ENCODE data around the gene ARGFX.

ARGFX gene

GRCh38 chr3:121567649-121568048 is at the start of gene ARGFX:
ARGFX (plus strand) TSS chr3:121567949; CDS start chr3:121570714, 2,765 bp downstream.
- no peaks in the 10 kb centered on the region for H3F3A ChIP-seq (ENCODE audit: insufficient read depth)

DNA sequence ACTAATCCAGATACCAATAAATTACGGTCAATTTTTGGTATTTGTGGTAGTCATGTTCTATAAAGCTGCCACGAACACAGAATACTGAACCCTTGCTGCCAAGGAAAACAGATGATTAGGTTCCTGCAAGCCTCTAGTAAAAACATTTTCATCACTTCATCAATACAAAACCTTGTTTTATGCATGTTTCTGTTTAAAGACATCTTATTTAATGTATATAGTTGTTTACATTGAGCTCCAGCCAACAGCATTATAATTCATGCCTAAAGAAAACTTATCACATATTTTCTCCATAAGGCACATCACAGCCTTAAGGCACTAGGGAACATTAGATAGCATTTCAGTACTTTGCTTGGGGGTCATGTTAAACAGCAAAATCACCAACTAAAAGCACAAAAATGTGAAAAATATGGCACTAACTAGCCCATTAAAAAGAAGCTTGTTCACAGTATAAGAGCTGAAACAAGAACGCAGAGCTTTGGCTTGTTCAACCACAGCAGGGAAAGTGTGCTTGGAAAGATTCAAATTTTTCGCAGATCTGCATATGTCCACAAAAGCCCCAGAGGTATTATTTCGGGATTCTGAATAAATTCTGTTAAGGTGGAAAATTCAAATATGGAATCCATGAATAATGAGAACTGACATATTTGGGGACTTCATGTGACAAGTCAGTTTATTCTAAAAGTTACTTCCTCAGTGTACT is 49.6 kb upstream of the ARGFX start:
- no peaks in the 10 kb centered on the region for H4K20me1 ChIP-seq (ENCODE audit: low read depth, low read length)
- H3K27me3 ChIP-seq (ENCODE audit: low read length): no peaks in the 10 kb centered on the region
- no peak overlapping the region for H2AFZ ChIP-seq (ENCODE audit: low read depth, low read length, severe bottlenecking)
- peaks cover 37% of the 10 kb centered on the region for H3K79me2 ChIP-seq (ENCODE audit: insufficient read depth, low read length)
- H3K9me3 ChIP-seq (ENCODE audit: insufficient read depth, low read length): no peaks in the 10 kb centered on the region
- no peaks in the 10 kb centered on the region; the same call in 1 of the 2 replicates for H3F3A ChIP-seq (ENCODE audit: insufficient read depth)
- H3K9ac ChIP-seq (ENCODE audit: low read length): no peak overlapping the region
- no peak overlapping the region for H3K4me2 ChIP-seq (ENCODE audit: low read depth, low read length, poor library complexity, severe bottlenecking)
- no peak overlapping the region for H3K4me3 ChIP-seq (ENCODE audit: insufficient read depth, low read length, poor library complexity, severe bottlenecking)
- H3K36me3 ChIP-seq (ENCODE audit: low read length): peaks cover 48% of the 10 kb centered on the region
- H3K27ac ChIP-seq (ENCODE audit: low read depth, low read length): no peak overlapping the region
- TF ChIP-seq EZH2phosphoT487 (conservative IDR thresholded peaks at IDR 0.05; ENCODE audit: low read length) (no peak), CTCF (IDR thresholded peaks at IDR 0.05; ENCODE audit: insufficient read depth, low read length, poor library complexity, severe bottlenecking) (no peak)
- no peaks in the 10 kb centered on the region for H3K9me2 ChIP-seq (replicated peaks; ENCODE audit: insufficient read depth, low read length)

More at GRCh38 chr3:121567649-121568048, at the start of gene ARGFX:
- no peaks in the 10 kb centered on the region for H3K79me2 ChIP-seq (ENCODE audit: insufficient read depth, low read length)
- H3K4me2 ChIP-seq (ENCODE audit: low read depth, low read length, poor library complexity, severe bottlenecking): no peak within 1 kb of the TSS
- no peaks in the 10 kb centered on the region for H3K9me3 ChIP-seq (ENCODE audit: insufficient read depth, low read length)
- no peak within 1 kb of the TSS for H3K9ac ChIP-seq (ENCODE audit: low read length)
- no peak within 1 kb of the TSS for H3K4me3 ChIP-seq (ENCODE audit: insufficient read depth, low read length, poor library complexity, severe bottlenecking)
- H3K9me2 ChIP-seq (replicated peaks; ENCODE audit: insufficient read depth, low read length): no peaks in the 10 kb centered on the region
- H2AFZ ChIP-seq (ENCODE audit: low read depth, low read length, severe bottlenecking): no peak within 1 kb of the TSS
- no peaks in the 10 kb centered on the region for H3K27me3 ChIP-seq (ENCODE audit: low read length)
- TF ChIP-seq CTCF (IDR thresholded peaks at IDR 0.05; ENCODE audit: insufficient read depth, low read length, poor library complexity, severe bottlenecking): no peak
- no peak for TF ChIP-seq EZH2phosphoT487 (conservative IDR thresholded peaks at IDR 0.05; ENCODE audit: low read length)
- H4K20me1 ChIP-seq (ENCODE audit: low read depth, low read length): no peaks in the 10 kb centered on the region
- no peak within 1 kb of the TSS for H3K27ac ChIP-seq (ENCODE audit: low read depth, low read length)
- no peaks in the 10 kb centered on the region for H3K36me3 ChIP-seq (ENCODE audit: low read length)

DNA sequence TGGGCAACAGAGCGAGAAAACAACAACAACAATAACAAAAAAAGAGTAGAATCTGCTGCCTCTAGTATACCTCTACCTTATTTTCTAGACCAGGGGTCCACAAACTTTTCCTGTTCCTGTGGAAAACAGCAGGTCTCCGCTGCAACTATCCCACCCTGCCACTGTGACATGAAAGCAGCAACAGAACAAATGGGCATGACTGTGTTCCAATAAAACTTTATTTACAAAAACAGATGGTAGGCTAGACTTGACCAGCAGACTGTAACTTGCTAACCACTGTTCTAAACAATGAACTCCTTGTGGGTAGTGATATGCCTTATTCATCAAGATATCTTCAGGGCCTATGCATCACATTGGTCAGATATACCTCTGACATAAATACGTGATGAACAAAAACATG is 47.2 kb upstream of the ARGFX start:
- Histone ChIP-seq H3K4me3 (ENCODE audit: insufficient read depth, low read length, poor library complexity, severe bottlenecking) (no peak overlapping the region), H3K9me3 (ENCODE audit: insufficient read depth, low read length) (no peaks in the 10 kb centered on the region), H4K20me1 (ENCODE audit: low read depth, low read length) (no peaks in the 10 kb centered on the region), H3K4me2 (ENCODE audit: low read depth, low read length, poor library complexity, severe bottlenecking) (no peak overlapping the region), H3F3A (ENCODE audit: insufficient read depth) (no peaks in the 10 kb centered on the region; the same call in 1 of the 2 replicates), H3K36me3 (ENCODE audit: low read length) (peaks cover 55% of the 10 kb centered on the region), H3K27me3 (ENCODE audit: low read length) (no peaks in the 10 kb centered on the region), H3K79me2 (ENCODE audit: insufficient read depth, low read length) (peaks cover 22% of the 10 kb centered on the region), H2AFZ (ENCODE audit: low read depth, low read length, severe bottlenecking) (no peak overlapping the region), H3K9ac (ENCODE audit: low read length) (no peak overlapping the region), H3K27ac (ENCODE audit: low read depth, low read length) (no peak overlapping the region), H3K9me2 (replicated peaks; ENCODE audit: insufficient read depth, low read length) (no peaks in the 10 kb centered on the region)
- TF ChIP-seq CTCF (IDR thresholded peaks at IDR 0.05; ENCODE audit: insufficient read depth, low read length, poor library complexity, severe bottlenecking) (no peak), EZH2phosphoT487 (conservative IDR thresholded peaks at IDR 0.05; ENCODE audit: low read length) (no peak)

Measured in SU-DHL-6 (cell line).